KOPT-K1 (cell line): Measurements from ENCODE around the gene DIAPH3.

Experiments
- H3K27ac ChIP-seq: fragments of 200-600 bp; sonication (generic); 2 replicates; pipeline ENCODE4 v1.5.1; 2016; ENCODE audit warnings: antibody characterized with exemption, mild to moderate bottlenecking, low read depth, low read length; ENCODE audit not compliant: poor library complexity, severe bottlenecking
- H3K36me3 ChIP-seq: fragments of 200-600 bp; sonication (generic); 2 replicates; pipeline ENCODE4 v1.5.1; 2017; ENCODE audit warnings: antibody characterized with exemption, mild to moderate bottlenecking, low read length, moderate library complexity; ENCODE audit not compliant: insufficient read depth
- H3K9me3 ChIP-seq: fragments of 200-600 bp; sonication (generic); 2 replicates; pipeline ENCODE4 v1.5.1; 2017; ENCODE audit warnings: antibody characterized with exemption, low read length, mild to moderate bottlenecking; ENCODE audit not compliant: insufficient read depth, poor library complexity, severe bottlenecking

The DIAPH3 gene

GRCh38 chr13:59663707-59664106 is 500.0 kb downstream of the DIAPH3 start:
- H3K9me3 ChIP-seq: no peaks in the 10 kb centered on the region
- H3K36me3 ChIP-seq: peaks cover 17% of the 10 kb centered on the region; the same call in 1 of the 2 replicates
- no peak overlapping the region for H3K27ac ChIP-seq

DNA sequence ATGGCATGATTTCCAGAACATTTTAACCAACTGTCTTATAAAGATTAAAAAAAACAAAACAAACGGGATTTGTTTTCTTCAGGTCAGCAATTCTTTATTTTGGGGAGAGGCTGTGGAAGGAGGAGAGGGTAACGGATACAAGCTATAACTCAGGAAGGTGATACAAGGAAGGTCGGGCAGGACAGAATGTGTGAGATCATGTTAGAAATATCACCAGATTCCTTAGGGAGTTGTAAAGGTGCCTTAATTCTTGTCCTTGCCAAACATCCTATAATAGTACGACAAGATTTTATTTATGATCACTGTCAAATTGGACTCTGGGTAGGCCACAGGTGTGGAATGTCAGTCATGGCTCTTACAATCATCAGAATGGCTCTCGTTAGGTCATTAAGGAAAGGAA is 503.1 kb downstream of the DIAPH3 start:
- no peak overlapping the region for H3K27ac ChIP-seq
- no peaks in the 10 kb centered on the region for H3K9me3 ChIP-seq
- peaks cover 17% of the 10 kb centered on the region; the same call in 1 of the 2 replicates for H3K36me3 ChIP-seq

DNA sequence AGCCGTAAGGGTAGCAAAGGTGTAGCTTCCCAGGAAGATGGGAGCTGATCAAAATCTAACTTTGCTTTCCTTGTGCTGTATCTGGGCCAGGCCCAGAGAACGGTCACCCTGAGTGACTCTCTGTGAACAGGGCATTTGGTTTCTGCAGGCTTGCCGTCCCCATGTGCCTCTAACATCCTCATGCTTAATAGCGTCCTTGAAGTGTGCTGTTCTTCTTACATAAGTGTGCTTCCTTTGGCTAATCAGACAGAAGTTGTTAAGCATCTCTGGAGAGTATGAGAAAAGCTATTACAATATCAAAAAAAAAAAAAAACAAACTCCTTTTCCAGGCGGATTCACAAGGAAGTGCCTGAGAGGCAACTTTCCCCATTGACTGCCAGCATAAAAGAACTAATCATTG is 503.7 kb downstream of the DIAPH3 start:
- peaks cover 16% of the 10 kb centered on the region; the same call in 1 of the 2 replicates for H3K36me3 ChIP-seq
- H3K9me3 ChIP-seq: no peaks in the 10 kb centered on the region
- no peak overlapping the region for H3K27ac ChIP-seq

DNA sequence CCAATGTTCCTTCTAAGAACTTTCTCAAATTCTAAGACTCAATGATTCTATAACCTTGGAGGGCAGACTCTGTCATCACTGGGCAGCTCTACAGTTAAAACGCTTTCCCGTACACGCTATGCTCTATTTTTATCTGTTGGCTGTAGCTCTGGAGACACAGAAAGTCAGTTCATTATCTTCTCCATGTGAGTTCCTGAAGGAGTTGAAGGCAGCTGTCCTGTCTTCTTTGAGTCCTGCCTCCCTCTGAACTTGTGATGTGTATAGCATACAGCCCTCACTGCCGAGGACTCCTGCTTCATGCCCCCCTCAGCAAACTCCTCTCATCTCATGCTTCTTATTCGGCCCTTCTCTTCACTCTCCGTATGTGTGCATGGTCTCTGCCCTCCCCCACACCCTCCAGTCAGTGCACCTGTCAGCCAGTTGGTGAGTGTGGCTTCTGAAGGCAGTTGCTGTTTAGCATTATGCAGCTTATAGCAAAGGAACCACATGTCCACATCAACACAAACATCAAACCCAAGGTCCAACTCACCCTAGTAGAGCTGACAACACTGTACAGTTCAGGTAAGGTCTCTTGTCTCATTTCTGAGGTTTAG is 504.9 kb downstream of the DIAPH3 start:
- Histone ChIP-seq H3K9me3 (no peaks in the 10 kb centered on the region), H3K36me3 (peaks cover 4% of the 10 kb centered on the region; the same call in 1 of the 2 replicates), H3K27ac (no peak overlapping the region)

DNA sequence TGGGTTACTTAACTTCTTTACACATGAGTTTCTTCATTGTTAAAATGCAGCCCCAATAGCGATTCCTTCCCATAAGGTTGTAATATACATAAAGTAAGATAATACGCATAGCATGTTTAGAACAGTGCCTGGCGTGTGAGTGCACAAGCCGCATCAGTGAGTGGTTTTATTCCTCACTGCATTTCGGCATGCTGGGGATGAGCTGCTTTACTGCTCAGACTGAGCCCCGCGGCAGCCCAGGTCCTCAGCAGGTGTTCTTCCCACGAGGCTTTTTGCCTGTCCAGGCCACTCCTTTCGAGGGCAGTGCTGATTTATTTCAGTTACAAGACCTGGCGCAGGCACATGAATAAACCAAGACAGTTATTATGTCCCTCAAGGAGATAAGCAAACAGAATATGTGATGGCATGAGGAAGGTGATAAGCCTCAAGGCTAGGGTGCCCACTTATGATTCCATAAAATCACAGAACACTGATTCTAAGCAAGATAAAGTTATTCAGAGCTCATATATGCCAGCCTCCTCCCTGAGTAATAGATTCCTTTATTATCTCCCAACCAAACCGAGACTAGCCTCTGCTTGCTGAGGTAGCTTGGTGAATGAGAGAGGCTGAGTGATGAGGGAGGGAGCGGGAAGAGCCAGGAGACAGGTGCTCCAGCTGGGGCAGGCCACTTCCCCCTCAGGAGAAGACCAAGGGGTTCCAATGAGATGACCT is 505.5 kb downstream of the DIAPH3 start:
- H3K27ac ChIP-seq: no peak overlapping the region
- no peaks in the 10 kb centered on the region for H3K36me3 ChIP-seq
- H3K9me3 ChIP-seq: no peaks in the 10 kb centered on the region

GRCh38 chr13:59653916-59654315 is 509.8 kb downstream of the DIAPH3 start:
- Histone ChIP-seq H3K36me3 (no peaks in the 10 kb centered on the region), H3K27ac (no peak overlapping the region), H3K9me3 (no peaks in the 10 kb centered on the region)

DNA sequence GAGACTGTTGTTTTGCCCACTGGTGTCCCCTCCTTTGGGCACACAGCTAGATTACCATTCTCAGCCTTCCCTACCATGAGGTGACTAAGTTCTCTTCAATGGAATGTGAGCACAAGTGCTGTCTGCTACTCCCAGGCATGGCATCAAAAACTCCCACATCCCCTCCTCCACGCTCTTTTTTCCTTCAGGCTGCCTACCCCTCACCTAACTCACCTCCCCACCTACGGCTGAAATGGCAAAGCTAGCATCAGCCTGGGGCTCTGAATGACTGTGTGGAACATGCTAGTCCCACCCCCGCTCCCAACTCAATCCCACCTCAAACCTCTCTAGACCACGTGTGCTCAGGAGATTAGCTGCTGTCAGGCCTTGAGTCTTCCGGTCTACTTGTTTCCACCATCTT is 512.2 kb downstream of the DIAPH3 start:
- Histone ChIP-seq H3K9me3 (no peaks in the 10 kb centered on the region), H3K27ac (no peak overlapping the region)

GRCh38 chr13:59643906-59644626 is 519.7 kb downstream of the DIAPH3 start:
- no peaks in the 10 kb centered on the region for H3K9me3 ChIP-seq
- no peaks in the 10 kb centered on the region for H3K36me3 ChIP-seq
- no peak overlapping the region for H3K27ac ChIP-seq

More for the DNA sequence above, 512.2 kb downstream of the DIAPH3 start:
- H3K36me3 ChIP-seq: no peaks in the 10 kb centered on the region

- H3K9me3 ChIP-seq: no peaks in the 10 kb centered on the region
- H3K27ac ChIP-seq: no peak overlapping the region
- H3K36me3 ChIP-seq: no peaks in the 10 kb centered on the region
Observed at GRCh38 chr13:59643364-59643841, 520.3 kb downstream of the DIAPH3 start.

- Histone ChIP-seq H3K27ac (no peak overlapping the region), H3K9me3 (no peaks in the 10 kb centered on the region), H3K36me3 (no peaks in the 10 kb centered on the region)
Observed at GRCh38 chr13:59641817-59642216, 521.9 kb downstream of the DIAPH3 start.

GRCh38 chr13:59641261-59641660 is 522.5 kb downstream of the DIAPH3 start:
- Histone ChIP-seq H3K27ac (no peak overlapping the region), H3K36me3 (no peaks in the 10 kb centered on the region), H3K9me3 (no peaks in the 10 kb centered on the region)

GRCh38 chr13:59638404-59638803 is 525.3 kb downstream of the DIAPH3 start:
- Histone ChIP-seq H3K27ac (no peak overlapping the region), H3K36me3 (no peaks in the 10 kb centered on the region), H3K9me3 (no peaks in the 10 kb centered on the region)

GRCh38 chr13:59635589-59635988 is 528.1 kb downstream of the DIAPH3 start:
- no peak overlapping the region for H3K27ac ChIP-seq
- no peaks in the 10 kb centered on the region for H3K9me3 ChIP-seq
- no peaks in the 10 kb centered on the region for H3K36me3 ChIP-seq

DNA sequence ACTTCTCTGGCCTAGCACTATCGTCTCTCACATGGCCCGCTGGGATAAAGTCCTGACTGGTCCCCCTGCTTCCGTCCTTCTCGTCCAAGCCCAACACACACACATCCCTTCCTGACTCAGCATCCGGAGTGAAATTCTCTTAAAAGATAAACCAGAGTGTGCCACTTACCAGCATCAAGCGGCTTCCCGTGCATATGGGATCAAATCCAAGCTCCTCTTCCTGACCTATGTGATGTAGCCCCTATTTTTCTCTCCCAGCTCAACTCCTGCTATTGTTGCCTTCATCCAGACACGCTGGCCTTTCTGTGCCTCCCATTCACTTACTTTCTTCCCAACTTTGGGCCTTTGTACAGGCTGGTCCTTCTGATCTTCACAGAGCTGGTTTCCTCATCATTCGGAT is 530.4 kb downstream of the DIAPH3 start:
- H3K36me3 ChIP-seq: no peaks in the 10 kb centered on the region
- no peaks in the 10 kb centered on the region for H3K9me3 ChIP-seq
- H3K27ac ChIP-seq: no peak overlapping the region

DNA sequence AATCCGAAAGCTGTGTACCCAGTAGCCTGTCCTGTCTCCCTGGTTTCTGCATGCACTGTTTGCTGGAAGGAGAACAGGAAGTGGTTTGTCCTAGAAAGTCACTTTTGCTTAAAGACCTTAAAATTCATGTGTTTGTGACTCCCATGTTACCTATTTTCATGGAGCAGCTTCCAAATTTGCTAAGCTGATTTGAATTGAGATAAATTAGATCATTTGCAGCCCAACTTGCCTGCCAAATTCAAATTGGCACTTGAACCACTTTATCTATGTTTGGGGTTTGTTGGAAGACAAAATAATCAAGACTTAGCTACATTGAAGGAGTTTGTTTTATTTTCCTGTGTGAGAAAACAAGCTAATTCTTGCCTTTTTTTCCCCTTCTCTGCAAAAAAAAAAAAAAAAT is 532.5 kb downstream of the DIAPH3 start:
- Histone ChIP-seq H3K9me3 (no peaks in the 10 kb centered on the region), H3K36me3 (no peaks in the 10 kb centered on the region), H3K27ac (no peak overlapping the region)
